Left ventricle myocardium inferior (tissue), 1 donor: Measurements from ENCODE around the gene NOP9. TPM values are rescaled to one million over a fixed set of nuclear protein-coding genes. Genes with fewer than 3 reads are reported as not detected.

Experiments
- DNase-seq: peaks from one replicate; pipeline ENCODE4 v3.0.0-alpha.2; 2020
- H3K27ac ChIP-seq: fragments of 200-600 bp; replicated peaks from 2 replicates; pipeline ENCODE4 v1.8.0; 2021
- H3K27me3 ChIP-seq: fragments of 200-600 bp; 2 replicates; pipeline ENCODE4 v1.8.0; 2021; ENCODE audit warnings: low read depth
- H3K36me3 ChIP-seq: fragments of 200-600 bp; 2 replicates; pipeline ENCODE4 v1.8.0; 2021
- H3K4me1 ChIP-seq: fragments of 200-600 bp; 2 replicates; pipeline ENCODE4 v1.8.0; 2021
- H3K4me3 ChIP-seq: fragments of 200-600 bp; 2 replicates; pipeline ENCODE4 v1.8.0; 2021; ENCODE audit warnings: mild to moderate bottlenecking, moderate library complexity
- H3K9me3 ChIP-seq: fragments of 200-600 bp; replicated peaks from 2 replicates; pipeline ENCODE4 v1.8.0; 2021
- intact Hi-C: fragments of 100-400 bp; cut with micrococcal nuclease; formaldehyde crosslinking; loops from one replicate; pipeline ENCODE4 v1.11.0; 2022
- total RNA-seq: library from RNA; stranded (reverse); fragmentation: NEBNext Ultra II Directional; extraction: Animal tissue kit (Norgen Biotek cat#: 25700); gene quantifications from one replicate; pipeline ENCODE4 v1.2.1, GENCODE V29; 2021
- TF ChIP-seq, protein P1 (sequence below): fragments of 200-600 bp; IDR thresholded peaks from 2 replicates; pipeline ENCODE4 v1.8.0; 2021; ENCODE audit warnings: antibody characterized with exemption, mild to moderate bottlenecking, borderline replicate concordance
- donor health status: DM: no; HTN: yes; CAD: no; lungs with severe emphysema.

NOP9 gene
- total RNA-seq, 1 donor from 2014 or later, result 23.4 TPM

DNA sequence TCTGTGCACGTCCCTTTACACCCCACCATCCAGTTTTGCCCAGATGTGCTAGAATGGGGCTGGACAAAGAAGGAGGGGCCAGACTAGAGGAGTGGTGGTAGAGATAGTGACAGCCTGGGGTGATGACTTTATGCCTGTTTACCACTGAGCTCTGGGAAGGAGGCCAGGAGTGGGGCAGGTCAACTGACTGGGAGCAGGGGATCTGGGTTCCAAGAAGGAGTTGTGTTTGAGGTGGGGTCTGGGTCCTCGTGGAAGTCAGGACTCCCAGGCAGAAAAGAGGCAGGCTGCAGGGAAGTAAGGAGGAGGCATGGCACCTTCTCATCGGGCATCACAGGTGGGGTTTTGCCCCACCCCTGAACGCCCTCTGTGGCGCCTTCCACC, 10.6 kb downstream of the NOP9 start:
- Histone ChIP-seq H3K27me3 (no peaks in the 10 kb centered on the region), H3K9me3 (no peaks in the 10 kb centered on the region), H3K4me1 (peaks cover 75% of the 10 kb centered on the region), H3K4me3 (peak overlapping the region; percentile 70), H3K36me3 (peaks cover 21% of the 10 kb centered on the region), H3K27ac (peak overlapping the region; percentile 88)
- DNase-seq, result no peak
- intact Hi-C loops, result no loop called here
- TF ChIP-seq, protein P1, sequence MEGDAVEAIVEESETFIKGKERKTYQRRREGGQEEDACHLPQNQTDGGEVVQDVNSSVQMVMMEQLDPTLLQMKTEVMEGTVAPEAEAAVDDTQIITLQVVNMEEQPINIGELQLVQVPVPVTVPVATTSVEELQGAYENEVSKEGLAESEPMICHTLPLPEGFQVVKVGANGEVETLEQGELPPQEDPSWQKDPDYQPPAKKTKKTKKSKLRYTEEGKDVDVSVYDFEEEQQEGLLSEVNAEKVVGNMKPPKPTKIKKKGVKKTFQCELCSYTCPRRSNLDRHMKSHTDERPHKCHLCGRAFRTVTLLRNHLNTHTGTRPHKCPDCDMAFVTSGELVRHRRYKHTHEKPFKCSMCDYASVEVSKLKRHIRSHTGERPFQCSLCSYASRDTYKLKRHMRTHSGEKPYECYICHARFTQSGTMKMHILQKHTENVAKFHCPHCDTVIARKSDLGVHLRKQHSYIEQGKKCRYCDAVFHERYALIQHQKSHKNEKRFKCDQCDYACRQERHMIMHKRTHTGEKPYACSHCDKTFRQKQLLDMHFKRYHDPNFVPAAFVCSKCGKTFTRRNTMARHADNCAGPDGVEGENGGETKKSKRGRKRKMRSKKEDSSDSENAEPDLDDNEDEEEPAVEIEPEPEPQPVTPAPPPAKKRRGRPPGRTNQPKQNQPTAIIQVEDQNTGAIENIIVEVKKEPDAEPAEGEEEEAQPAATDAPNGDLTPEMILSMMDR, result no peak

- TF ChIP-seq, protein P1, result peak; percentile 67
- Histone ChIP-seq H3K9me3 (no peaks in the 10 kb centered on the region), H3K27ac (peak within 1 kb of the TSS; percentile 88), H3K4me1 (peaks cover 82% of the 10 kb centered on the region), H3K36me3 (peaks cover 14% of the 10 kb centered on the region), H3K27me3 (peaks cover 3% of the 10 kb centered on the region), H3K4me3 (peak within 1 kb of the TSS; percentile 70)
- intact Hi-C loops, result no loop called here
- DNase-seq, result peak; percentile 79
Observed at GRCh38 chr14:24310646-24311604, 11.3 kb downstream of the NOP9 start, which contains the start of gene LTB4R. Gene LTB4R, plus strand, starts transcription at chr14:24311502. Its CDS starts 4,150 bp downstream, at chr14:24315652.

- Histone ChIP-seq H3K27me3 (peaks cover 14% of the 10 kb centered on the region), H3K36me3 (peaks cover 3% of the 10 kb centered on the region), H3K27ac (peak overlapping the region; percentile 88), H3K9me3 (no peaks in the 10 kb centered on the region), H3K4me3 (peak overlapping the region; percentile 70), H3K4me1 (peaks cover 93% of the 10 kb centered on the region)
- intact Hi-C loops, result no loop called here
- no peak for DNase-seq
- TF ChIP-seq, protein P1, result no peak
Observed at GRCh38 chr14:24311837-24312615, 12.4 kb downstream of the NOP9 start.

DNA sequence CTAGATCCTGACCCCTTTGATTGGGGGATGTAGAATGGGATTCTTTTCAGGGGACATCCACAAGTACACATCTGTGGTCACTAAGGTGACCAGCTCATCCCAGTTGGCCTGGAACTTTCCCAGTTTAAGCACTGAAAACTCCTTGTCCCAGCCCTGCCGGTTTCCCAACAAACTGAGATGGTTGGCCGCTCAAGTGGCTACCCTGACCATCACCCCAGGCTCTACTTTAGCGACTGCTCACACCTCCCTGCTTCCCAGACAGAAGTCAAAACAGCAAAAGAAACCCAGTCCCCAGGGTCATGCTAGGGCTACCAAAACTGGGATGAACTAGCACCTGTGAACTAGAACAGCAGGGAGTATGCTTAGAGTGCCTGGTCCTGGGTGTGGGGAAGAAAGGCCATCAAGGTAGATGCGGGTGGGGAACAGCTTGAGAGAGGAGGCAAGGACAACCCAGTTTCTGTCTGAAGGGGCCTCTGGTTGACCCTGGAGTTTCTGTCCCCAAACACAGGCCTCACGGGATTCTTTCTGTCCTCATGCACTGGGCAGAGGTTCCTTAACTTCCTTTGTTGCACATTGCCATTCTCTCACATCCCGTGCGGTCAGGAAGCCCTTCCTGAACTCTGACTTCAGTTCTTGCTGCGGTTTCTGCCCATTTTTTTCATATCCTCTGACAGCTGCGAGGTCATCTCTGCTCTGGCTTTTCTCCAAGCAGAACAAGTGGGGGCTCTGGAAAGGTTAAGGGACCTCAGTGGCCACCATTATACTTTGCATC, 13.3 kb downstream of the NOP9 start:
- DNase-seq, result no peak
- Histone ChIP-seq H3K9me3 (no peaks in the 10 kb centered on the region), H3K36me3 (no peaks in the 10 kb centered on the region), H3K27ac (peak overlapping the region; percentile 88), H3K4me1 (peaks cover 96% of the 10 kb centered on the region), H3K27me3 (peaks cover 23% of the 10 kb centered on the region), H3K4me3 (peak overlapping the region; percentile 70)
- TF ChIP-seq, protein P1, result no peak
- intact Hi-C loops, result no loop called here

DNA sequence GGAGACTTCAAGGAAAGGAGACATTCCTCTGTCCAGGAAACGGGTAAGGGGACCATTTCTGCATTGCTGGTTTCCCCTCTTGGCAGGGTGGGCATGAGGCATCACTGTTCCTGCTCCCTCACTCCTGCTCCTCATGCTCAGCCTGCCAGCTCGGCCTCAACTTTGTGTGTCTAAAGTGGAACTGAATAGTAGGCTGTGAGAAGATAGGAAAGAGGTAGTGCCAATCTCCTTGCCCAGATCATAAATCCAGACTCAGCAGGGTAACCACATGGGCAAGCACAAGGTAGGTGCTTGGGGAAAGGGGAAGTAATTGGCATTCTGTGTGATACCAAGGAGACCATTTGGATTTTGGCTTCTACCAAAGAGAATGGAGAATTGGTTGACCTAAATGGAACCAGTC, 14.3 kb downstream of the NOP9 start:
- H3K36me3 ChIP-seq, result no peaks in the 10 kb centered on the region
- intact Hi-C loops, result no loop called here
- TF ChIP-seq, protein P1, result no peak
- peaks cover 86% of the 10 kb centered on the region for H3K4me1 ChIP-seq
- no peak overlapping the region for H3K4me3 ChIP-seq
- peaks cover 33% of the 10 kb centered on the region for H3K27me3 ChIP-seq
- no peak for DNase-seq
- H3K27ac ChIP-seq, result peak overlapping the region; percentile 88
- H3K9me3 ChIP-seq, result no peaks in the 10 kb centered on the region
